ENCODE data around the gene GALNT12. TPM values are rescaled to one million over a fixed set of nuclear protein-coding genes. Genes with fewer than 3 reads are reported as not detected.

The GALNT12 gene
- polyA plus RNA-seq, 1 donor (not counting 4 experiments of a cell fraction or from before 2014, with no cell fraction given) = 1.8 TPM

- Histone ChIP-seq H4K20me1 (ENCODE audit: control insufficient read depth, extremely low read depth, insufficient read depth, low read length) (no peaks in the 10 kb centered on the region), H3K9me3 (ENCODE audit: control insufficient read depth, low read depth, low read length) (no peaks in the 10 kb centered on the region), H3K4me3 (ENCODE audit: control insufficient read depth in 2 of 3, extremely low read depth in 1 of 3, insufficient read depth in 2 of 3, low read depth in 1 of 3, low read length in 3 of 3) (no peak overlapping the region), H3K4me2 (ENCODE audit: control insufficient read depth, extremely low read depth, insufficient read depth, low read depth, low read length) (no peak overlapping the region), H3K27ac (ENCODE audit: control insufficient read depth, insufficient read depth, low read length) (no peak overlapping the region), H2AFZ (ENCODE audit: control insufficient read depth, low read length) (no peak overlapping the region), H3K79me2 (ENCODE audit: control insufficient read depth, insufficient read depth, low read length) (no peaks in the 10 kb centered on the region), H3K36me3 (ENCODE audit: control insufficient read depth in 2 of 2, extremely low read depth in 1 of 2, insufficient read depth in 2 of 2, low read length in 2 of 2) (no peaks in the 10 kb centered on the region), H3K9ac (ENCODE audit: control insufficient read depth, extremely low read depth, insufficient read depth, low read length) (no peak overlapping the region), H3K27me3 (ENCODE audit: control insufficient read depth, extremely low read depth, insufficient read depth, low read length) (peaks cover 5% of the 10 kb centered on the region), H3K9me1 (ENCODE audit: control insufficient read depth, extremely low read depth, insufficient read depth, low read length) (no peaks in the 10 kb centered on the region), H3K4me1 (ENCODE audit: control insufficient read depth, extremely low read depth, insufficient read depth, low read length) (no peaks in the 10 kb centered on the region)
- TF ChIP-seq EZH2 (IDR thresholded peaks at IDR 0.05; ENCODE audit: low read length) (no peak), CTCF (optimal IDR thresholded peaks at IDR 0.05 in 1 of 3, IDR thresholded peaks at IDR 0.05 in 1 of 3, conservative IDR thresholded peaks at IDR 0.05 in 1 of 3; ENCODE audit: extremely low read depth in 1 of 3, insufficient read depth in 2 of 3, low read length in 3 of 3) (no peak)
- dilution Hi-C loops (cut with MboI; ENCODE audit: extremely low pct_ligation_motif_present, low sequenced_read_pairs) = no loop called here
- DNase-seq (ENCODE audit: low read depth, low spot score) (no peak), FAIRE-seq (no peak)
Observed at GRCh38 chr9:98892288-98892687, 84.8 kb downstream of the GALNT12 start.

- FAIRE-seq = no peak
- Histone ChIP-seq H3K4me2 (ENCODE audit: control insufficient read depth, extremely low read depth, insufficient read depth, low read depth, low read length) (no peak overlapping the region), H3K79me2 (ENCODE audit: control insufficient read depth, insufficient read depth, low read length) (no peaks in the 10 kb centered on the region)
Observed at GRCh38 chr9:98892690-98893089, 85.2 kb downstream of the GALNT12 start.

More at GRCh38 chr9:98892690-98893089, 85.2 kb downstream of the GALNT12 start:
- H3K4me3 ChIP-seq (ENCODE audit: control insufficient read depth in 2 of 3, extremely low read depth in 1 of 3, insufficient read depth in 2 of 3, low read depth in 1 of 3, low read length in 3 of 3) = no peak overlapping the region
- H3K9me1 ChIP-seq (ENCODE audit: control insufficient read depth, extremely low read depth, insufficient read depth, low read length) = no peaks in the 10 kb centered on the region
- H3K36me3 ChIP-seq (ENCODE audit: control insufficient read depth in 2 of 2, extremely low read depth in 1 of 2, insufficient read depth in 2 of 2, low read length in 2 of 2) = no peaks in the 10 kb centered on the region
- no peaks in the 10 kb centered on the region for H4K20me1 ChIP-seq (ENCODE audit: control insufficient read depth, extremely low read depth, insufficient read depth, low read length)
- dilution Hi-C loops (cut with MboI; ENCODE audit: extremely low pct_ligation_motif_present, low sequenced_read_pairs) = no loop called here
- no peak overlapping the region for H3K9ac ChIP-seq (ENCODE audit: control insufficient read depth, extremely low read depth, insufficient read depth, low read length)
- no peaks in the 10 kb centered on the region for H3K9me3 ChIP-seq (ENCODE audit: control insufficient read depth, low read depth, low read length)
- peaks cover 5% of the 10 kb centered on the region for H3K27me3 ChIP-seq (ENCODE audit: control insufficient read depth, extremely low read depth, insufficient read depth, low read length)
- H2AFZ ChIP-seq (ENCODE audit: control insufficient read depth, low read length) = no peak overlapping the region
- H3K27ac ChIP-seq (ENCODE audit: control insufficient read depth, insufficient read depth, low read length) = no peak overlapping the region
- no peak for DNase-seq (ENCODE audit: low read depth, low spot score)
- TF ChIP-seq EZH2 (IDR thresholded peaks at IDR 0.05; ENCODE audit: low read length) (no peak), CTCF (optimal IDR thresholded peaks at IDR 0.05 in 1 of 3, IDR thresholded peaks at IDR 0.05 in 1 of 3, conservative IDR thresholded peaks at IDR 0.05 in 1 of 3; ENCODE audit: extremely low read depth in 1 of 3, insufficient read depth in 2 of 3, low read length in 3 of 3) (no peak)
- no peaks in the 10 kb centered on the region for H3K4me1 ChIP-seq (ENCODE audit: control insufficient read depth, extremely low read depth, insufficient read depth, low read length)
